CD8-positive, alpha-beta memory T cell (primary cell): ENCODE measurements around the gene ZNF320. TPM values are rescaled to one million over a fixed set of nuclear protein-coding genes. Genes with fewer than 3 reads are reported as not detected.
"Not testable (repeated sequence)": the region's sequence is repeated elsewhere in the genome, so short reads cannot be mapped to it uniquely, and the experiment has no call there.

Source experiments
- CTCF ChIA-PET: fragments of 350-600 bp; sonication (Branson Sonifier 250); formaldehyde crosslinking; loops from one replicate; lab custom pipeline; 2021; ENCODE audit warnings: antibody characterized with exemption; lab: Charles Lee
- POLR2A ChIA-PET: fragments of 350-600 bp; sonication (Branson Sonifier 250); formaldehyde crosslinking; loops from one replicate; lab custom pipeline; 2021; ENCODE audit warnings: antibody characterized with exemption; lab: Charles Lee
- DNase-seq, 5 donors: peaks; one replicate each; pipeline versions ENCODE4 v3.0.0 to v3.0.0-alpha.2; 2020 to 2022; ENCODE audit warnings: mixed read lengths in 1 of 5
- H3K27ac ChIP-seq: one replicate; pipeline ENCODE4 v1.7.0; 2013; ENCODE audit warnings: low read depth, mild to moderate bottlenecking, low read length, moderate library complexity
- H3K27me3 ChIP-seq: 2 replicates; pipeline ENCODE4 v1.7.0; 2013; ENCODE audit warnings: low read length, mild to moderate bottlenecking; ENCODE audit not compliant: insufficient read depth, poor library complexity, severe bottlenecking
- H3K36me3 ChIP-seq: 2 replicates; pipeline ENCODE4 v1.7.0; 2013; ENCODE audit warnings: mild to moderate bottlenecking, low read length, moderate library complexity; ENCODE audit not compliant: insufficient read depth
- H3K4me1 ChIP-seq: 2 replicates; pipeline ENCODE4 v1.7.0; 2013; ENCODE audit warnings: mild to moderate bottlenecking, low read length, moderate library complexity; ENCODE audit not compliant: insufficient read depth
- H3K4me3 ChIP-seq: 2 replicates; pipeline ENCODE4 v1.7.0; 2013; ENCODE audit warnings: mild to moderate bottlenecking, low read length
- H3K9me3 ChIP-seq: 2 replicates; pipeline ENCODE4 v1.7.0; 2013; ENCODE audit warnings: mild to moderate bottlenecking, low read length
- H3K27ac Mint-ChIP-seq, 8 donors: one replicate each; pipeline ENCODE4 v1.8.0; 2020 to 2021; ENCODE audit warnings: mixed read lengths in 8 of 8, mild to moderate bottlenecking in 6 of 8, inconsistent platforms in 3 of 8, moderate library complexity in 3 of 8
- H3K27me3 Mint-ChIP-seq, 2 donors: one replicate each; pipeline ENCODE4 v1.8.0; 2020 to 2021; ENCODE audit warnings: mixed read lengths in 2 of 2, mild to moderate bottlenecking in 1 of 2, moderate library complexity in 1 of 2
- H3K36me3 Mint-ChIP-seq, 3 donors: one replicate each; pipeline ENCODE4 v1.8.0; 2020 to 2021; ENCODE audit warnings: mixed read lengths in 3 of 3, inconsistent platforms in 1 of 3, mild to moderate bottlenecking in 1 of 3
- H3K4me1 Mint-ChIP-seq, 3 donors: one replicate each; pipeline ENCODE4 v1.8.0; 2020 to 2021; ENCODE audit warnings: mixed read lengths in 3 of 3, inconsistent platforms in 1 of 3, mild to moderate bottlenecking in 1 of 3
- H3K4me3 Mint-ChIP-seq, 7 donors: one replicate each; pipeline ENCODE4 v1.8.0; 2020 to 2021; ENCODE audit warnings: mixed read lengths in 7 of 7, mild to moderate bottlenecking in 6 of 7, moderate library complexity in 4 of 7, inconsistent platforms in 2 of 7
- H3K9me3 Mint-ChIP-seq, 5 donors: one replicate each; pipeline ENCODE4 v1.8.0; 2020 to 2022; ENCODE audit warnings: mixed read lengths in 5 of 5, mild to moderate bottlenecking in 3 of 5, moderate library complexity in 2 of 5, inconsistent platforms in 1 of 5
- polyA plus RNA-seq: library from polyadenylated mRNA; unstranded; fragments of 300-500 nt; fragmentation: Illumina TruSeq; gene quantifications from one replicate; pipeline ENCODE4 v1.2.3, GENCODE V29; 2021
- total RNA-seq, 2 experiments: library from RNA; stranded (reverse); gene quantifications; one replicate each; pipeline ENCODE4 v1.2.3, GENCODE V29; 2021

ZNF320 gene
- total RNA-seq (1 to 10 TPM; 6.8 to 9.9 TPM), polyA plus RNA-seq (7.8 TPM)

DNA sequence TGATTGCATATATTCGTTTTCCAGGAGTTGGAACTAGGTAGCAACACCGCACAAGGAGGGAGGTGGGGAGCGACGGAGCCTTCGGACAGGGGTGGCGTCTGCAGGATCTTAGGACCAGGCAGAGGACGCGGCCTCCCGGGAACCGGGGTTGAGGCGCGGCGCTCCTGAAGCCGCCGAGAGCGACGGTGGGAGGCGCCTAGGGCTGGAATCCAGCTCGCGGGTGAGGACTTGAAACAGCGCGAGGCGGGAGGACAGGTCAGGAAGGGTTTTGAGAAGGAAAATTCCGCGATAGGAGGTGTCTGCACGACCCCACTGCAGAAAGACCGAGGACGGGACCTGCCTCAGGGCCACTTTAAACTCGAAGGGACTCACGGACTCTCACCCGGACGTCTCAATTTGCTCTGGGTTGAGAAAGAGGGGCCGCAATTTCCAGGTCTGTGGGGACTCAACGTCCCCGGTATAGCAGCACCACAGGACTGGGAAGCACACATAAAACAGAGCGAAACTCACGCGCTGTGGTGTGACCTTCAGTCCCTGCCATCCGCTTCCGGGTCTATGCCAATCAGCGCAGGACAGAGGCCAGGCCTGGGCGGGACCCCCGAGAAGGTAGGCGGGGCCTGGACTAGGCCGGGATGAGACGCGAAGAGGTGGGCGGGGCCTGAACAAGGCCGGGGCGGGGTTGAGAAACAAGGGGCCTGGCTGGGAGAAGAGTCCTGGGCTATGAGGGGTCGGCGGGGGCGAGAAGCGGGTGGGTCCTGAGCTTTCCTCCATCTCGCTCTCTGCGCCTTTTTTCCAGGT, at the start of gene ZNF320:
Gene ZNF320 (minus strand): TSS at position 498 of the 798 bp plus-strand sequence. CDS start 7,380 bp downstream, outside the sequence.
- Histone ChIP-seq H3K27me3 (no peaks in the 10 kb centered on the region), H3K4me3 (peak within 1 kb of the TSS; percentile 93), H3K9me3 (no peaks in the 10 kb centered on the region), H3K4me1 (no peaks in the 10 kb centered on the region), H3K27ac (peak within 1 kb of the TSS; percentile 82), H3K36me3 (no peaks in the 10 kb centered on the region)
- Mint-ChIP-seq H3K4me1 (peaks cover 19 to 37% (median 22%) of the 10 kb centered on the region in 3 donors), H3K9me3 (peaks cover 0 to 6% (median 2%) of the 10 kb centered on the region in 5 donors), H3K36me3 (peaks cover 11 to 24% (median 14%) of the 10 kb centered on the region in 3 donors), H3K27me3 (no peaks in the 10 kb centered on the region), H3K4me3 (peak within 1 kb of the TSS; percentile 93 to 99 (median 95)), H3K27ac (peak within 1 kb of the TSS; percentile 73 to 98 (median 90))
- DNase-seq = peak; percentile 86 to 96 (median 92)
- CTCF ChIA-PET = no interaction called here
- POLR2A ChIA-PET = interaction anchor here (0.6 kb wide), 1 partner anchor 168 kb away, joined by 5 read pairs; no protein-coding TSS in a partner anchor

DNA sequence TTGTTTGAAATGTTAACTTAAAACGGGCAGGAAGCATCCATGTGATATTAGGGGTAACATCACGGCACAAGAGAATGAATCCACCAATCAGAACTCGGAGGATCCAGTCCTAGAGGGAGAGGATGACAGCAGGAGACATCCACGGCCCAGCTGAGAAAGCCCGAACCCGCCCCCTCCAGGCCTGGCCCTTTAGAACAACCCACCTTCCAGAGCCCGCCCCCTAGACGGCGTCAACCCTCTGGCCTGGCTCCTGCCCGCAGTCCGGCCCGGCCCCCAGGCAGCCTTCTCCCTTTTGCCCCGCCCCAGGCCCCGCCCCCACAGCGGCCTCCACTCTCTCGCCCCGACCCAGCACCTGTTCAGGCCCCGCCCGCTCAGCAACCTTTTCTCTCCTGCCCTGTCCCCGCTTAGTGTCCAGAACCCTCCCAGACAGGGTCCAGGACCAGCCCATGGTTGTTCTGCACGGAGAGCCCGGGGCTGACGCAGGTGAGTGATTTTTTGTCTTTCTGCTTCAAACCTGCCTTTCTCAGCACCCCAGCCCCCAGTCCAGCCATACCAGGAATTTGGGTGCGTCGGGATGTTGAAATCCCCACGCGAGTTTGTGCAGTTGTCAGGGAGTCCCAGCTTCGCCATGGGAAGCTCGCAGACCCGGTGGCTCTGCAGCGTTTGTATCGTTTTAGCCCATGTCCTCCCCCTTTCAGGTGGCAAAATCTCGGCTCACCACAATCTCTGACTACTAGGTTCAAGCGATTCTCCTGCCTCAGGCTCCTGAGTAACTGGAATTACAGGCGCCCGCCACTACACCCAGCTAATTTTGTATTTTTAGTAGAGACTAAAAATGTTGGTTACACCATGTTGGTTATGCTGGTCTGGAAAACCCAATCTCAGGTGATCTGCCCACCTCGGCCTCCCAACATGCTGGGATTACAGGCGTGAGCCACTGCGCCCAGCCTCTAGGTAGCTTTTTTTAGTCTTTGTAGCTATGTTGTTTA, 49.2 kb upstream of the ZNF320 start:
- peaks cover 13% of the 10 kb centered on the region for H3K36me3 ChIP-seq
- Mint-ChIP-seq H3K4me1 (peaks cover 8 to 11% (median 9%) of the 10 kb centered on the region in 3 donors), H3K27me3 (no peaks in the 10 kb centered on the region), H3K4me3 (peak overlapping the region in 1 of 7 donors; percentile 46), H3K27ac (peak overlapping the region in 1 of 8 donors; percentile 37), H3K9me3 (peaks cover 18 to 62% (median 57%) of the 10 kb centered on the region in 5 donors), H3K36me3 (peaks cover 15 to 30% (median 24%) of the 10 kb centered on the region in 3 donors)
- peaks cover 33% of the 10 kb centered on the region for H3K9me3 ChIP-seq
- CTCF ChIA-PET = no interaction called here
- no peak overlapping the region for H3K4me3 ChIP-seq
- H3K27me3 ChIP-seq = no peaks in the 10 kb centered on the region
- POLR2A ChIA-PET = interaction anchor here (0.6 kb wide), 1 partner anchor 58 kb away, joined by 6 read pairs; no protein-coding TSS in a partner anchor
- DNase-seq = no peak
- peaks cover 2% of the 10 kb centered on the region for H3K4me1 ChIP-seq
- no peak overlapping the region for H3K27ac ChIP-seq

DNA sequence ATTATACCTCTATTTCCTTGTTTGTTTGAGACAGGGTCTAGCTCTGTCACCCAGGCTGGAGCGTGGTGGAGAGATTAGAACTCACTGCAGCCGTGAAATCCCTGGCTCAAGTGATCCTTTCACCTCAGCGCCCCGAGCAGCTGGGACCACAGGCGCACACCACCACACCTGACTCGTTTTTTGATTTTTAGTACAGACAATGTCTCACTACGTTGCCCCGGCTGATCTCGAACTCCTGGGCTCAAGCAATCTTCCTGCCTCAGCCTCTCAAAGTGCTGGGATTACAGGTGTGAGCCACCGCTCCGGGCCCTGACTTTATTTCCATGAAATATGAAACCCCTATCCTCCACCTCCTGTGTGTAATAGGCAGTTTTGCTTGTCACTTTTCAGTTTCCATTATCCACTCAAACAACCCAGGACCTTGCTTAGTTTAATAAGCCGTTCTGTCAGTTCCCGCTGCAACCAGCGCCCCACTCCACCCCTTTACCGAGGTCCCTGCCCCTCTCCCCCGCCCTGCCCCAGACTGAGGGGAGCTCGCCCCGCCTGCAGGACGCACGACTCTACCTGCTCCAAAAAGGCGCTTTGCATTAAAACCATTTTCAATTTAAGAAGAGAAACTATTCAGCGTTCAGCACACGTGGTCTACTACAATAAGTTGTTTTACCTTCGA, 48.4 kb upstream of the ZNF320 start:
- Histone ChIP-seq H3K27me3 (no peaks in the 10 kb centered on the region), H3K4me1 (peaks cover 7% of the 10 kb centered on the region), H3K4me3 (no peak overlapping the region), H3K27ac (no peak overlapping the region), H3K9me3 (peaks cover 24% of the 10 kb centered on the region), H3K36me3 (peaks cover 5% of the 10 kb centered on the region)
- peak overlapping the region in 2 of 7 donors; percentile 19 to 46 for H3K4me3 Mint-ChIP-seq
- H3K27me3 Mint-ChIP-seq = no peaks in the 10 kb centered on the region
- H3K9me3 Mint-ChIP-seq = peaks cover 15 to 56% (median 49%) of the 10 kb centered on the region in 5 donors
- DNase-seq = no peak
- no peak overlapping the region for H3K27ac Mint-ChIP-seq
- peaks cover 12 to 22% (median 19%) of the 10 kb centered on the region in 3 donors for H3K36me3 Mint-ChIP-seq
- peaks cover 14 to 19% (median 17%) of the 10 kb centered on the region in 3 donors for H3K4me1 Mint-ChIP-seq
- ChIA-PET CTCF (no interaction called here), POLR2A (interaction anchor here (0.6 kb wide), 2 partner anchors 59 to 487 kb away, joined by 5 to 6 read pairs; no protein-coding TSS in a partner anchor)

DNA sequence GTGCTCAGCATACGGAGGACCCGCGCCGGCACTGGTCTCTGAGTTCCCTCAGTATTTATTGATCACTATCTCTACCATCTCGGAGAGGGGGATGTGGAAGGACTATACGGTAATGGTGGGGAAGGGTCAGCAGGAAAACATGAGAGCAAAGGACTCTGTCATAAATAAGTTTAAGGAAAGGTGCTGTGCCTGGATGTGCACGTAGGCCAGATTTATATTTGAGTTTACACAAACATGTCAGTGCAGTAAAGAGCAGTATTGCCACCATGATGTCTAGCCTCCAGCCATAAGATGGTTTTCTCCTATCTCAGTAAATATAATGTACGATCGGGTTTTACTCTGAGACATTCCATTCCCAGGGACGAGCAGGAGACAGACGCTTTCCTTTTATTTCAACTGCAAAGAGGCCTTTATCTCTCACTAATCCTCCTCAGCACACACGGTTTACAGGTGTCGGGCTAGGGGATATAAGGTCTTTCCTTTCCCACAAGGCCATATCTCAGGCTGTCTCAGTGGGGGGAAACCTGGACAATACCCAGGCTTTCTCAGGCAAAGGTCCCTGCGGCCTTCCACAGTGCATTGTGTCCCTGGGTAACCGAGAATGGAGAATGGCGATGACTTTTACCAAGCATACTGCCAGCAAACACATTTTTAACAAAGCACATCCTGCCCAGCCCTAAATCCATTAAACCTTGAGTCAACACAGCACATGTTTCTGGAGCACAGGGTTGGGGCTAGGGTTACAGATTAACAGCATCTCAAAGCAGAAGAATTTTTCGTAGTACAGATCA, 47.5 kb upstream of the ZNF320 start:
- H3K36me3 Mint-ChIP-seq = peaks cover 3 to 13% (median 10%) of the 10 kb centered on the region in 3 donors
- H3K36me3 ChIP-seq, H3K27ac Mint-ChIP-seq, DNase-seq, H3K27me3 ChIP-seq, CTCF ChIA-PET, H3K4me3 ChIP-seq, H3K27ac ChIP-seq, H3K4me1 ChIP-seq, H3K27me3 Mint-ChIP-seq: not testable (repeated sequence)
- peaks cover 17% of the 10 kb centered on the region for H3K9me3 ChIP-seq
- H3K4me3 Mint-ChIP-seq = peak overlapping the region in 3 of 7 donors; percentile 48 to 63 (median 61)
- POLR2A ChIA-PET = interaction anchor here (0.6 kb wide), 1 partner anchor 488 kb away, joined by 5 read pairs; no protein-coding TSS in a partner anchor
- H3K9me3 Mint-ChIP-seq = peaks cover 6 to 47% (median 40%) of the 10 kb centered on the region in 5 donors
- H3K4me1 Mint-ChIP-seq = peaks cover 14 to 22% (median 21%) of the 10 kb centered on the region in 3 donors

DNA sequence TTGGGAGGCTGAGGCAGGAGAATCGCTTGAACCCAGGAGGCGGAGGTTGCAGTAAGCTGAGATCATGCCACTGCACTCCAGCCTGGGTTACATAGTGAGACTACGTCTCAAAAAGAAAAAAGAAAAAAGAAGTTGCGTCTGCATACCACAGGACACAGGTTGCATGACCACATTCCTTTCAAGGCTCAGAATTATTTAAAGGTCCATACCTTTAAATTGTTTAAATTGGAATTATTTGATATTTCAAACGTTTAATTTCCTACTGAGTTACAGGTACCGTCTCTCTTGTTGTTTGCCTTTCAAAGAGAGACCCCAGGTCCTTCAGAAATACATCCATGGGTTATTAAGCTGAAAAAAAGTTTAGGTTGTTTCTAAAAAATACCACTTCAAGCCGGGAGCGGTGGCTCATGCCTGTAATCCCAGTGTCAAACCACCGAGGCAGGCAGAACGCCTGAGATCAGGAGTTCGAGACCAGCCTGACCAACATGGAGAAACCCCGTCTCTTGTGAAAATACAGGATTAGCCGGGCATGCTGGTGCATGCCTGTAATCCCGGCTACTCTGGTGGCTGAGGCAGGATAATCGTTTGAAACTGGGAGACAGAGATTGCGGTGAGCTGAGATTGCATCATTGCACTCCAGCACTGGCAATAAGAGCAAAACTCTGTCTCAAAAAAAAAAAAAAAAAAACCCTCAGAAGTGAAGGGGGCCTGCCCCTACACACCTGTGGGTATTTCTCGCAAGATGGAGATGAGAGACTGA, 46.6 kb upstream of the ZNF320 start:
- peaks cover 10% of the 10 kb centered on the region for H3K9me3 ChIP-seq
- peaks cover 14 to 25% (median 24%) of the 10 kb centered on the region in 3 donors for H3K4me1 Mint-ChIP-seq
- CTCF ChIA-PET = no interaction called here
- no peak overlapping the region for H3K27ac ChIP-seq
- H3K4me1 ChIP-seq = peaks cover 7% of the 10 kb centered on the region
- no peaks in the 10 kb centered on the region for H3K36me3 ChIP-seq
- peaks cover 0 to 40% (median 33%) of the 10 kb centered on the region in 5 donors for H3K9me3 Mint-ChIP-seq
- H3K36me3 Mint-ChIP-seq = peaks cover 0 to 7% (median 3%) of the 10 kb centered on the region in 3 donors
- no peaks in the 10 kb centered on the region for H3K27me3 ChIP-seq
- H3K4me3 Mint-ChIP-seq = peak overlapping the region in 1 of 7 donors; percentile 18
- POLR2A ChIA-PET = interaction anchor here (1.5 kb wide), 1 partner anchor 18 kb away, joined by 10 read pairs; the partner anchor contains the start of gene ZNF816
- DNase-seq = no peak
- H3K27ac Mint-ChIP-seq = no peak overlapping the region
- no peaks in the 10 kb centered on the region for H3K27me3 Mint-ChIP-seq
- no peak overlapping the region for H3K4me3 ChIP-seq

DNA sequence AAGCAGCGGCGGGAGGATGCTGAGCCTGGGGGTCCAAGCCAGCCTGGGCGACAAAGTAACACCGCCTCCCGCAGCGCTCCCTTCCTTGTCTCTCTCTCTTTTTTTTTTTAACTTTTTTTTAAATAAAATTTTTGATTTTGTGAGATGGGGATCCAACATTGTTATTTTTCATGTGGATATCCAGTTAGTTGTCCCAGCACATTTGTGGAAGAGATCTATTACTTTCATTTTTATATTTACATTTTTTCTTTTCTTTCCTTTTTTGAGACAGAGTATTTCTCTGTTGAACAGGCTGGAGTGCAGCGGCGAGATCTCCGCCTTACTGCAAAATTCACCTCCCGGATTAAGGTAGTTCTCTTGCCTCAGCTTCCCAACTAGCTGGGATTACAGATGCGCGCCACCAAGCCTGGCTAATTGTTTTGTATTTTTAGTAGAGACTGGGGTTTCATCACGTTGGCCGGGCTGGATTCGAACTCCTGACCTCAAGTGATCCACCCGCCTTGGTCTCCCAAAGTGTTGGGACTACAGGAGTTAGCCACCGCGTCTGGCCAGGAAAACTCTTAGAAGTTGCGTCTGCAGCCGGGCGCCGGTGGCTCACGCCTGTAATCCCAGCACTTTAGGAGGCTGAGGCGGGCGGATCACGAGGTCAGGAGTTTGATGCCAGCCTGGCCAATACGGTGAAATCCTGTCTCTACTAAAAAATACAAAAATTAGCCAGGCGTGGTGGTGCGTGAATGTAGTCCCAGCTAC, 45.9 kb upstream of the ZNF320 start:
- H3K27ac Mint-ChIP-seq = peak overlapping the region in 5 of 8 donors; percentile 72 to 98 (median 95)
- peaks cover 2 to 10% (median 10%) of the 10 kb centered on the region in 3 donors for H3K36me3 Mint-ChIP-seq
- peaks cover 22 to 33% (median 32%) of the 10 kb centered on the region in 3 donors for H3K4me1 Mint-ChIP-seq
- peak overlapping the region; percentile 90 for H3K4me3 ChIP-seq
- H3K4me1 ChIP-seq = peaks cover 7% of the 10 kb centered on the region
- ChIA-PET CTCF (no interaction called here), POLR2A (interaction anchor here (0.5 to 1.5 kb wide), 2 partner anchors 19 to 340 kb away, joined by 5 to 10 read pairs; partner anchors contain the start of gene ZNF816)
- H3K27me3 ChIP-seq = no peaks in the 10 kb centered on the region
- peak overlapping the region; percentile 47 for H3K27ac ChIP-seq
- peaks cover 0 to 45% (median 29%) of the 10 kb centered on the region in 5 donors for H3K9me3 Mint-ChIP-seq
- peaks cover 10% of the 10 kb centered on the region for H3K9me3 ChIP-seq
- DNase-seq = no peak
- no peaks in the 10 kb centered on the region for H3K36me3 ChIP-seq
- no peaks in the 10 kb centered on the region for H3K27me3 Mint-ChIP-seq
- peak overlapping the region; percentile 90 to 97 (median 95) for H3K4me3 Mint-ChIP-seq
